WTC11 (cell line): ENCODE measurements around the gene MTREX. TPM values are rescaled to one million over a fixed set of nuclear protein-coding genes. Genes with fewer than 3 reads are reported as not detected.

Experiments used
- ATAC-seq: fragments of 200-7000 bp; cut with Tn5 transposase; 2 replicates; pipeline ENCODE4 v1.10.0; 2021; ENCODE audit warnings: mild to moderate bottlenecking, moderate library complexity
- CTCF ChIA-PET: fragments of 300-600 bp; sonication (Branson Sonifier 250); formaldehyde crosslinking; loops from one replicate; lab custom pipeline; 2021; ENCODE audit warnings: antibody characterized with exemption; lab: Charles Lee
- POLR2A ChIA-PET: fragments of 350-600 bp; sonication (Branson Sonifier 250); formaldehyde crosslinking; loops from one replicate; lab custom pipeline; 2021; ENCODE audit warnings: antibody characterized with exemption; lab: Charles Lee
- DNase-seq: peaks from one replicate; pipeline ENCODE4 v3.0.0; 2021; ENCODE audit warnings: low spot score
- H3K27ac Mint-ChIP-seq: 2 replicates; pipeline ENCODE4 v1.8.0; 2021; ENCODE audit warnings: mixed read lengths
- H3K27me3 Mint-ChIP-seq: 2 replicates; pipeline ENCODE4 v1.8.0; 2021; ENCODE audit warnings: low read depth, mild to moderate bottlenecking, moderate library complexity, mixed read lengths
- H3K36me3 Mint-ChIP-seq: 2 replicates; pipeline ENCODE4 v1.8.0; 2021; ENCODE audit warnings: mixed read lengths
- H3K4me1 Mint-ChIP-seq: 2 replicates; pipeline ENCODE4 v1.8.0; 2022; ENCODE audit warnings: mixed read lengths
- H3K4me3 Mint-ChIP-seq: 2 replicates; pipeline ENCODE4 v1.8.0; 2021; ENCODE audit warnings: mild to moderate bottlenecking, moderate library complexity, mixed read lengths
- H3K9me3 Mint-ChIP-seq: 2 replicates; pipeline ENCODE4 v1.8.0; 2021; ENCODE audit warnings: mixed read lengths
- AR ChIP-seq: fragments of 250-450 bp; sonication (Bioruptor Pico); IDR thresholded peaks from 2 replicates; pipeline ENCODE4 v1.9.0; 2021; ENCODE audit warnings: mild to moderate bottlenecking
- ARID4B ChIP-seq: sonication (generic); formaldehyde crosslinking; IDR thresholded peaks from 2 replicates; pipeline ENCODE4 v1.8.0; 2023; ENCODE audit warnings: missing genetic modification reagents, mild to moderate bottlenecking, borderline replicate concordance
- ATF2 ChIP-seq: sonication (generic); formaldehyde crosslinking; IDR thresholded peaks from 2 replicates; pipeline ENCODE4 v1.8.1; 2022; ENCODE audit warnings: low read depth, missing genetic modification reagents, borderline replicate concordance
- CREB1 ChIP-seq: sonication (generic); formaldehyde crosslinking; IDR thresholded peaks from 2 replicates; pipeline ENCODE4 v1.8.0; 2023; ENCODE audit warnings: mild to moderate bottlenecking, missing genetic modification reagents
- ERG ChIP-seq: fragments of 250-450 bp; sonication (Bioruptor Pico); IDR thresholded peaks from 2 replicates; pipeline ENCODE4 v1.8.0; 2021; ENCODE audit warnings: mild to moderate bottlenecking
- FOXJ3 ChIP-seq: sonication (generic); formaldehyde crosslinking; IDR thresholded peaks from 2 replicates; pipeline ENCODE4 v1.9.0; 2021; ENCODE audit warnings: missing genetic modification reagents, mild to moderate bottlenecking, borderline replicate concordance
- FOXK1 ChIP-seq: sonication (generic); formaldehyde crosslinking; IDR thresholded peaks from 2 replicates; pipeline ENCODE4 v1.8.0; 2022; ENCODE audit warnings: mild to moderate bottlenecking, moderate library complexity, missing genetic modification reagents
- HMGA2 ChIP-seq: fragments of 250-450 bp; sonication (Bioruptor Pico); IDR thresholded peaks from 2 replicates; pipeline ENCODE4 v1.4.0; 2021; ENCODE audit warnings: mild to moderate bottlenecking, moderate library complexity
- JAZF1 ChIP-seq: fragments of 250-450 bp; sonication (Bioruptor Pico); IDR thresholded peaks from 2 replicates; pipeline ENCODE4 v1.9.0; 2021; ENCODE audit warnings: moderate library complexity, mild to moderate bottlenecking, inconsistent platforms
- NR2C2 ChIP-seq: sonication (generic); formaldehyde crosslinking; IDR thresholded peaks from 2 replicates; pipeline ENCODE4 v1.8.0; 2022; ENCODE audit warnings: mild to moderate bottlenecking, missing genetic modification reagents
- OVOL2 ChIP-seq: fragments of 250-450 bp; sonication (Bioruptor Pico); IDR thresholded peaks from 2 replicates; pipeline ENCODE4 v1.9.0; 2021; ENCODE audit warnings: mild to moderate bottlenecking, borderline replicate concordance
- PRRX2 ChIP-seq: fragments of 250-450 bp; sonication (Bioruptor Pico); IDR thresholded peaks from 2 replicates; pipeline ENCODE4 v1.8.0; 2021; ENCODE audit warnings: mild to moderate bottlenecking
- SMAD3 ChIP-seq: sonication (generic); formaldehyde crosslinking; IDR thresholded peaks from 2 replicates; pipeline ENCODE4 v1.8.0; 2022; ENCODE audit warnings: missing genetic modification reagents, mild to moderate bottlenecking, borderline replicate concordance
- TEAD4 ChIP-seq: sonication (generic); formaldehyde crosslinking; IDR thresholded peaks from 2 replicates; pipeline ENCODE4 v1.8.0; 2022; ENCODE audit warnings: mild to moderate bottlenecking, missing genetic modification reagents
- USF1 ChIP-seq: sonication (generic); formaldehyde crosslinking; IDR thresholded peaks from 2 replicates; pipeline ENCODE4 v1.8.0; 2022; ENCODE audit warnings: mild to moderate bottlenecking, missing genetic modification reagents
- ZMAT4 ChIP-seq: fragments of 250-450 bp; sonication (Bioruptor Pico); IDR thresholded peaks from 2 replicates; pipeline ENCODE4 v1.9.0; 2021; ENCODE audit warnings: mild to moderate bottlenecking
- ZNF317 ChIP-seq: sonication (generic); formaldehyde crosslinking; IDR thresholded peaks from 2 replicates; pipeline ENCODE4 v1.8.1; 2023; ENCODE audit warnings: low read depth, mild to moderate bottlenecking, moderate library complexity, missing genetic modification reagents, borderline replicate concordance
- ZNF416 ChIP-seq: fragments of 250-450 bp; sonication (Bioruptor Pico); IDR thresholded peaks from 2 replicates; pipeline ENCODE4 v1.9.0; 2021; ENCODE audit warnings: mild to moderate bottlenecking, inconsistent platforms
- ZNF423 ChIP-seq: fragments of 250-450 bp; sonication (Bioruptor Pico); IDR thresholded peaks from 2 replicates; pipeline ENCODE4 v2.1.2; 2022; ENCODE audit warnings: mild to moderate bottlenecking, moderate library complexity
- total RNA-seq: library from RNA; stranded (reverse); gene quantifications from 3 replicates; pipeline ENCODE4 v1.2.3, GENCODE V29; 2021

The MTREX gene
- total RNA-seq, 1 experiment from 2014 or later = 110 TPM

- peaks cover 23% of the 10 kb centered on the region for H3K4me1 Mint-ChIP-seq
- H3K9me3 Mint-ChIP-seq = 0 out of 2 replicates have a peak, but pooled peaks cover 4% of the 10 kb centered on the region
- ATAC-seq (no peak), DNase-seq (no peak)
- H3K36me3 Mint-ChIP-seq = peaks cover 24% of the 10 kb centered on the region
- H3K4me3 Mint-ChIP-seq = no peak overlapping the region
- TF ChIP-seq NR2C2 (CRISPR knock-in tag) (no peak), HMGA2 (no peak), PRRX2 (CRISPR knock-in tag) (no peak)
- peak overlapping the region; percentile 84; the same call in 1 of the 2 replicates for H3K27ac Mint-ChIP-seq
- POLR2A ChIA-PET = no interaction called here
- CTCF ChIA-PET = no interaction called here
- H3K27me3 Mint-ChIP-seq = no peaks in the 10 kb centered on the region
These were observed 160.2 kb downstream of the MTREX start for GRCh38 chr5:55467862-55468551.

GRCh38 chr5:55469839-55470238, 162.1 kb downstream of the MTREX start:
- no peak for ATAC-seq
- Mint-ChIP-seq H3K9me3 (no peaks in the 10 kb centered on the region), H3K27ac (peak overlapping the region; percentile 75; the same call in 1 of the 2 replicates), H3K36me3 (peaks cover 18% of the 10 kb centered on the region), H3K4me1 (peaks cover 18% of the 10 kb centered on the region), H3K4me3 (no peak overlapping the region), H3K27me3 (no peaks in the 10 kb centered on the region)
- no peak for DNase-seq
- CTCF ChIA-PET = no interaction called here
- TF ChIP-seq USF1 (CRISPR knock-in tag) = no peak
- no peak for TF ChIP-seq FOXK1
- no peak for TF ChIP-seq TEAD4
- TF ChIP-seq ATF2 (CRISPR knock-in tag) = no peak
- no peak for TF ChIP-seq CREB1 (CRISPR knock-in tag)
- no peak for TF ChIP-seq ZNF423 (CRISPR knock-in tag)
- no peak for TF ChIP-seq AR (CRISPR knock-in tag)
- no peak for TF ChIP-seq JAZF1 (CRISPR knock-in tag)
- TF ChIP-seq ZNF317 (CRISPR knock-in tag) = no peak
- no peak for TF ChIP-seq ERG (CRISPR knock-in tag)
- TF ChIP-seq ZNF416 (CRISPR knock-in tag) = no peak
- no peak for TF ChIP-seq FOXJ3 (CRISPR knock-in tag)
- no peak for TF ChIP-seq ARID4B (CRISPR knock-in tag)
- no peak for TF ChIP-seq OVOL2 (CRISPR knock-in tag)
- TF ChIP-seq SMAD3 = no peak
- no peak for TF ChIP-seq ZMAT4
- POLR2A ChIA-PET = no interaction called here
